B cell (primary cell): ENCODE results near the gene ADARB2. TPM values are rescaled to one million over a fixed set of nuclear protein-coding genes. Genes with fewer than 3 reads are reported as not detected.

Experiments used
- ATAC-seq: fragments of 200-7000 bp; cut with Tn5 transposase; one replicate; pipeline ENCODE4 v1.10.0; 2021; ENCODE audit warnings: low read depth, mild to moderate bottlenecking, moderate number of reproducible peaks, moderate library complexity
- CTCF ChIA-PET: fragments of 350-600 bp; sonication (Branson Sonifier 250); formaldehyde crosslinking; loops from one replicate; lab custom pipeline; 2021; ENCODE audit warnings: antibody characterized with exemption, inconsistent platforms; lab: Charles Lee
- POLR2A ChIA-PET: fragments of 350-600 bp; sonication (Branson Sonifier 250); formaldehyde crosslinking; loops from one replicate; lab custom pipeline; 2021; ENCODE audit warnings: antibody characterized with exemption; lab: Charles Lee
- DNase-seq: peaks from one replicate; pipeline ENCODE4 v3.0.0; 2013
- H2AFZ ChIP-seq: 2 replicates; pipeline ENCODE4 v1.6.1; 2012; ENCODE audit warnings: mild to moderate bottlenecking, low read depth, low read length; ENCODE audit not compliant: insufficient read depth, poor library complexity, severe bottlenecking
- H3K27ac ChIP-seq, 2 donors: 1 replicate in 1 of 2; 2 replicates in 1 of 2; pipeline ENCODE4 v1.5.1; 2012 to 2013; ENCODE audit warnings: low read length in 2 of 2, mild to moderate bottlenecking in 2 of 2, moderate library complexity in 1 of 2
- H3K27me3 ChIP-seq, 4 experiments: fragments of 200-600 bp in 1 of 4; sonication (generic) in 1 of 4; replicated peaks in 1 of 4; 1 replicate in 2 of 4; 2 replicates in 2 of 4; pipeline versions ENCODE4 v1.6.1 to v1.7.0; 2013 to 2016; ENCODE audit warnings: low read length in 3 of 4, mild to moderate bottlenecking in 2 of 4, mixed read lengths in 1 of 4, moderate library complexity in 1 of 4; ENCODE audit not compliant: insufficient read depth in 4 of 4, control insufficient read depth in 3 of 4; ENCODE audit errors: control extremely low read depth in 1 of 4
- H3K36me3 ChIP-seq, 2 experiments: replicated peaks in 1 of 2; 1 replicate in 1 of 2; 2 replicates in 1 of 2; pipeline versions ENCODE4 v1.6.1 to v1.7.1; 2013; ENCODE audit warnings: low read length in 1 of 2; ENCODE audit not compliant: insufficient read depth in 2 of 2, control insufficient read depth in 1 of 2; ENCODE audit errors: control extremely low read depth in 1 of 2, extremely low read depth in 1 of 2
- H3K4me1 ChIP-seq, 2 donors: fragments of 200-600 bp in 1 of 2; sonication (generic) in 1 of 2; 1 replicate in 1 of 2; 2 replicates in 1 of 2; pipeline versions ENCODE4 v1.5.1 to v1.6.1; 2013 to 2017; ENCODE audit warnings: low read length in 2 of 2; ENCODE audit not compliant: control insufficient read depth in 2 of 2, insufficient read depth in 2 of 2
- H3K4me2 ChIP-seq: replicated peaks from 2 replicates; pipeline ENCODE3; 2012; ENCODE audit warnings: mild to moderate bottlenecking, low read depth, low read length; ENCODE audit not compliant: poor library complexity, severe bottlenecking
- H3K4me3 ChIP-seq, 5 experiments: fragments of 200-600 bp in 1 of 5; sonication (generic) in 1 of 5; 1 replicate in 3 of 5; 2 replicates in 2 of 5; pipeline versions ENCODE4 v1.5.1 to v1.7.0; 2011 to 2016; ENCODE audit warnings: low read length in 4 of 5, mild to moderate bottlenecking in 4 of 5, low read depth in 2 of 5, control low read depth in 1 of 5, moderate library complexity in 1 of 5; ENCODE audit not compliant: insufficient read depth in 1 of 5; ENCODE audit errors: control extremely low read depth in 1 of 5, extremely low read depth in 1 of 5
- H3K79me2 ChIP-seq: fragments of 200-600 bp; sonication (generic); one replicate; pipeline ENCODE4 v1.6.0; 2016; ENCODE audit warnings: low read length; ENCODE audit not compliant: control insufficient read depth, insufficient read depth
- H3K9ac ChIP-seq: fragments of 200-600 bp; sonication (generic); 2 replicates; pipeline ENCODE4 v1.6.1; 2017; ENCODE audit warnings: mild to moderate bottlenecking, low read length, moderate library complexity
- H3K9me3 ChIP-seq, 3 donors: one replicate each; pipeline versions ENCODE4 v1.6.1 to v1.7.1; 2013; ENCODE audit warnings: low read length in 2 of 3; ENCODE audit not compliant: control insufficient read depth in 2 of 3, insufficient read depth in 1 of 3; ENCODE audit errors: control extremely low read depth in 1 of 3
- H4K20me1 ChIP-seq: 2 replicates; pipeline ENCODE4 v1.6.0; 2012; ENCODE audit warnings: mild to moderate bottlenecking, low read length; ENCODE audit not compliant: insufficient read depth, control insufficient read depth, poor library complexity, severe bottlenecking
- H3K27ac Mint-ChIP-seq: one replicate; pipeline ENCODE4 v1.8.0; 2021; ENCODE audit warnings: mixed read lengths
- H3K27me3 Mint-ChIP-seq: one replicate; pipeline ENCODE4 v1.8.0; 2021; ENCODE audit warnings: mixed read lengths
- H3K4me1 Mint-ChIP-seq: one replicate; pipeline ENCODE4 v1.8.0; 2021; ENCODE audit warnings: mixed read lengths
- H3K4me3 Mint-ChIP-seq: one replicate; pipeline ENCODE4 v1.8.0; 2021; ENCODE audit warnings: mixed read lengths
- H3K9me3 Mint-ChIP-seq: one replicate; pipeline ENCODE4 v1.8.0; 2022; ENCODE audit warnings: mixed read lengths; ENCODE audit not compliant: insufficient read depth
- CTCF ChIP-seq: fragments of 200-600 bp; IDR thresholded peaks from one replicate; pipeline ENCODE4 v1.8.0; 2022; ENCODE audit warnings: antibody characterized with exemption, mild to moderate bottlenecking
- EZH2 ChIP-seq: IDR thresholded peaks from 2 replicates; pipeline ENCODE4 v1.6.1; 2012; ENCODE audit warnings: borderline replicate concordance, low read depth, mild to moderate bottlenecking, moderate library complexity, low read length; ENCODE audit not compliant: insufficient read depth, poor library complexity, severe bottlenecking
- WGBS: methylation state at CpG from one replicate; pipeline ENCODE4 v1.1.5; 2013; ENCODE audit warnings: missing lambda C conversion rate; ENCODE audit not compliant: insufficient coverage; 5-methylcytosine and 5-hydroxymethylcytosine counted together
- intact Hi-C: fragments of 100-400 bp; cut with micrococcal nuclease; formaldehyde crosslinking; loops from one replicate; pipeline ENCODE4 v1.10.0; 2022
- polyA plus RNA-seq: library from polyadenylated mRNA; depleted of rRNA; stranded (reverse); fragments of >200 nt; gene quantifications from 2 replicates; pipeline ENCODE4 v1.2.3, GENCODE V29; 2012
- total RNA-seq, 2 donors: library from RNA; stranded (reverse); fragments of 120-200 nt in 1 of 2; gene quantifications; 1 replicate in 1 of 2; 2 replicates in 1 of 2; pipeline versions ENCODE4 v1.2.3 to v1.2.4, GENCODE V29; 2013 to 2022

ADARB2 gene
- total and polyA plus RNA-seq, 2 donors (not counting 1 experiment from before 2014, with no cell fraction given): 0.13 to 0.96 TPM

DNA sequence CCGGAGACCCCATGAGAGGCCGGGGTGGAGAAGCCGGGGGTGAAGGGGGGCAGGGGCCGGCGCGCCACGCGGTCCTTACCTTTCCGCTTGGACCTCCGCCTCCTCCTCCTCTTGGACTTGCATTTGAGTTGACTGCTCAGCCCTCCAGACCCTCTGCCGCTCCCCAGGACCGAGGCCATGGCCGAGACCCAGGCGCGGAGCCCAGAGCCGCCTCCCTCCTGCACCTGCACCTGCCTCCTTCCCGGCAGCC is 428 bp downstream of the ADARB2 start:
- H3K27me3 Mint-ChIP-seq: peaks cover 76% of the 10 kb centered on the region
- 2% methylated on average over 17 of the region's 17 CpGs for WGBS

More for the DNA sequence above, 428 bp downstream of the ADARB2 start:
- H3K9me3 ChIP-seq: peaks cover 0 to 4% (median 0%) of the 10 kb centered on the region in 3 donors
- ChIA-PET POLR2A (no interaction called here), CTCF (interaction anchor here (3.6 kb wide), 1 partner anchor 316 kb away, joined by 14 read pairs; no protein-coding TSS in a partner anchor)
- H3K79me2 ChIP-seq: no peaks in the 10 kb centered on the region
- no peaks in the 10 kb centered on the region for H3K9me3 Mint-ChIP-seq
- peak overlapping the region; percentile 52 for H2AFZ ChIP-seq
- H3K9ac ChIP-seq: peak overlapping the region; percentile 61
- DNase-seq (no peak), ATAC-seq (no peak)
- intact Hi-C loops: loop anchor here (1.0 to 10.0 kb wide), 2 partner anchors 72 to 248 kb away; no protein-coding TSS in a partner anchor
- H3K27ac Mint-ChIP-seq: no peak overlapping the region
- no peak overlapping the region for H3K27ac ChIP-seq
- no peaks in the 10 kb centered on the region for H4K20me1 ChIP-seq
- TF ChIP-seq CTCF (no peak), EZH2 (no peak)
- peak overlapping the region; percentile 90 for H3K4me2 ChIP-seq
- peaks cover 33% of the 10 kb centered on the region for H3K4me1 Mint-ChIP-seq
- peak overlapping the region; percentile 61 for H3K4me3 Mint-ChIP-seq
- peaks cover 32 to 36% of the 10 kb centered on the region in 2 donors for H3K4me1 ChIP-seq
- H3K36me3 ChIP-seq: no peaks in the 10 kb centered on the region
- peaks cover 0 to 65% (median 53%) of the 10 kb centered on the region in 4 experiments for H3K27me3 ChIP-seq
- peak overlapping the region; percentile 16 to 50 (median 42) for H3K4me3 ChIP-seq
